DMS 273 treated with DMSO at 0.1 percent for 48 hours (cell line): ENCODE data around the gene VEZT.
"Not testable (repeated sequence)": the region's sequence is repeated elsewhere in the genome, so short reads cannot be mapped to it uniquely, and the experiment has no call there.

ENCODE experiments used
- DNase-seq: peaks from one replicate; lab custom pipeline; 2025; lab: John Stamatoyannopoulos, UW

VEZT gene

DNA sequence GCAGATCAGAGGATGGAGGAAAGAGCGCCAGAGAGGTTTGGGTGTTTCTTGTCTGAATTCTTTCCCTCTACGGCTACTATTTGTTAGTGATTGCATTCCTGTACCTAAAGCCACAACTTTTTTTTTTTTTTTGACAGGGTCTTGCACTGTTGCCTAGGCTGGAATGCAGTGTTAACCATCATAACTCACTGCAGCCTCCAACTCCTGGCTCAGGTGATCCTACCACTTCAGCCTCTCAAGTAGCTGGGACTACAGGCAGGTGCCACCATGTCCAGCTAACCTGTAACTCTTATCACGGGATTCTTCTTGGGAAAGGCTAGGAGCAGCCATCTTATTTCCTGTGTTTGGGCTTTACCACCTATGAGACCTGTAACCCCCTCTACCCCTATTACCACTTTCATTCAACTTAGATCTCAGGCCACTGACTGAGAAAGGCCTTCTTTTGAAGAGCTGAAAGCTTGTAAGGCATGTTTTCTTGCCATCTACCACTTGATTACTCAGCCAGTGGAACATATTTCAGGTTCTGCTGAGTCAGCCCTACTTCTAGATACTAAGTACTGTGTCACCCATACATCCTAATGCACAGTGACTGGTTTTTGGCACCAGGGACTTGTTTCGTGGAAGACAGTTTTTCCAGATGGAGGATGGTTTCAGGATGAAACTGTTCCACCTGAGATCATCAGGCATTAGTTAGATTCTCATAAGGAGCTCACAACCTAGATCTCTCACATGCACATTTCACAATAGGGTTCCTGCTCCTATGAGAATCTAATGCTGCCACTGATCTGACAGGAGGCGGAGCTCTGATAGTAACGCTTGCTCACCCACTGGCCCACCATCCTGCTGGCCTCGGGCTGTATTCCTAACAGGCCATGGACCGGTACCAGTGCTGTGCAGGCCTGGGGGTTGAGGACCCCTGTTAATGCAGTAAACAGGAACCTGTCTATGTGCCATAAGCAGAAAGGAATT, 6.9 kb downstream of the VEZT start:
- no peak for DNase-seq

DNA sequence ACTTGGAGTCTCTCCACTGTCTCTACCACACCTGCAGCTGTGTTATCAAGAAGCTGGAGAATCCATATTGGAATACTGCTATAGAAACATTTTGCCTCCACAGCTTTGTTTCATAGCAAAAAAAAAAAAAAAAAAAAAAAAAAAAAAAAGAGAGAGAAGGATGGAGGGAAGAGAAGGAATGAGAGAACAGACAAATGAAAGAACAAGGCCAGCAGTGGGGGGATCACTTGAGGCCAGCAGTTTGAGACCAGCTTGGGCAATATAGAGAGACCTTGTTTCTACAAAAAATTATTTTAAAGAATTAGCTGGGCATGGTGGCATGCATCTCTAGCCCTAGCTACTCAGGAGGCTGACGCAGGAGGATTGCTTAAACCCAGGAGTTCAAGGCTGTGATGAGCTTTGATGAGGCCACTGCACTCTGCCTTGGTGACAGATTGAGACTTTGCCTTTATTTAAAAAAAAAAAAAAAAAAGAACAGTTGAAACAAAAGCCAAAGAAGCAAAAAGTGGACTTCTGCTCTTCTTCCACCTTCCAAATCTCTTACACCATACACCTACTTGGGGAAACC, 8.1 kb downstream of the VEZT start:
- no peak for DNase-seq

DNA sequence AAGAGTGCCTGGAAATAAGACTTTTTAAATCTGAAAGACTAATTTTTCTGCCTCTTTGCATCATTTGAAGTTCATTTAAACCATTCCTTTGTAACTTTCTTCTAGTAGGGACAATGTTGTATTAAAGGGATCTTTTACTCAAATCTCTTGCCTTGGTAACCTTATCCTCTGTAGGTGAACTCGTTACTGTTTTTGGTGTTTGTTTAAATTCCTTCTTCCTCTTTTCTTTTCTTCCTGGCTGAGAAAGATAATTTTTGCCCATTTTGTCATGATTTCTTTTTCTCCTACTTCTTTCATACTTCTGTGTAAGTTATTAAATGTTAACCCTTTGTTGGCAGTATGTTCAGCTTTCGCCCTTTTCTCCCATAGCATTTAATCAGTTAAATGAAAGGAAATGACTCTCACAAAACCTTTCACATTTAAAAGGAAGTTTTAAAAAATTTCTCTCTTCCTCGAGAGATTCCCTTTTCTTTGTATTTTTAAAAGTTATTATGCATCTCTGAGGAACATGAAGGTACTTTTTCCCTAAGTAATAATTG, 10.3 kb downstream of the VEZT start:
- DNase-seq, result no peak

DNA sequence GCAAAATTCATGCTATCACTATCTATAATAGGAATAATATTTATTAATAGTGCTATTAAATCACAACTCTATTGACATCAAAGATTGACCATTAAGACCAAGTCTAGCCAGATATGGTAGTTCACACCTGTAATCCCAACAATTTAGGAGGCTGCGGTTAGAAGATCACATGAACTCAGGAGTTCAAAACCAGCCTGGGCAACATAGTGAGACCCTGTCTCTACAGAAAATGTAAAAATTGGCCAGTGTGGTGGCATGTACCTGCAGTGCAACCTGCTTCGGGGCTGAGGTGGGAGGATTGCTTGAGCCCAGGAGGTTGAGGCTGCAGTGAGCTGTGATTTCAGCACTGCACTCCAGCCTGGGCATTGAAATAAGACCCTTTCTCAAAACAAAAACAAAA, 11.0 kb downstream of the VEZT start:
- DNase-seq, result no peak

DNA sequence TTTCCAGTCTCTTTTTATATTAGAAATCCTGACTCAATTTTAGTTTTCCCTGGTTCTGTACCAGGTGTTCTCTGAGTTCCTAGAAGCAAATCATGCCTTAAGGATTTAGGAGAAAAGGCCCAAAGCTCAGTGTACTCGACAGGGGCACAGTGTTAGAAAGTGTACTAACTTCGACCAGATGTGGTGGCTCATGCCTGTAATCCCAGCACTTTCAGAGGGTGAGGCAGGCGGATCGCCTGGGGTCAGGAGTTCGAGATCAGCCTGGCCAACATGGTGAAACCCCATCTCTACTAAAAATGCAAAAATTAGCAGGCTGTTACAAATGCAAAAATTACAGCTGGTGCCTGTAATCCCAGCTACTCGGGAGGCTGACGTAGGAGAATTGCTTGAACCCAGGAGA, 12.0 kb downstream of the VEZT start:
- DNase-seq, result no peak

DNA sequence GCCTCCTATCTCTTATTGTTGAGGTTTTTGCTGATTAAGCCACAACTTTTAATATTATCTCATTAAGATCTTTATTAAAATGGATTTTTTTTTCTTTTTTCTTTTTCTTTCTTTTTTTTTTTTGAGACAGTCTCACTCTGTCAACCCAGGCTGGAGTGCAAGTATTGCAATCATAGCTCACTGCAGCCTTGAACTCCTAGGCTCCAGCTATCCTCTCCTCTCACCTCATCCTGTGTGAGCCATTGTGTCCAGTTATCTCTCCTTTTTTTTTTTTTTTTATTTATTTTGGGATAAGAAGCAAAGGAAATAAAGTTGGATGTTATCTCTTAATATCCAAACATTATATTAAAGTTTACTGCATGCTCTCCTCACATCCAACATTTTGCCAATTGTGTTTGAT, 12.7 kb downstream of the VEZT start:
- no peak for DNase-seq

DNA sequence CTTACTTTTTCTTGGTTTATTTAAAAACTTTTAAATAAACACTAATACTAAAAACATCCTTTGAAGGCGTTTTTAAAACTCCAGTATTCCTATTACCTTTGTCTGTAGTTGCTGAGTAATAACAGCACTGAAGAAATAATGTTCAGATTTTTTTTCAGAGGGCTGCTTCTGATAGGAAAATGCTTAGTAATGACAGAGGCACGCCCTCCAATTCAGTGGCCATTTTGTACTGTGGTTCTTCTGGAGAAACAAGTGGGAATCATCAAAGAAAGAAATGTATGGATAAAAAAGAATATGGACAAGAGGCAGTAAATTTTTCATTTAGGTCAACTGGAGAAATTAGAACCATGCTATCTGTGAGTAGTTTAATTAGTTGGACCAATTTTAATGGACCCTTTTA, 13.6 kb downstream of the VEZT start:
- no peak for DNase-seq

DNA sequence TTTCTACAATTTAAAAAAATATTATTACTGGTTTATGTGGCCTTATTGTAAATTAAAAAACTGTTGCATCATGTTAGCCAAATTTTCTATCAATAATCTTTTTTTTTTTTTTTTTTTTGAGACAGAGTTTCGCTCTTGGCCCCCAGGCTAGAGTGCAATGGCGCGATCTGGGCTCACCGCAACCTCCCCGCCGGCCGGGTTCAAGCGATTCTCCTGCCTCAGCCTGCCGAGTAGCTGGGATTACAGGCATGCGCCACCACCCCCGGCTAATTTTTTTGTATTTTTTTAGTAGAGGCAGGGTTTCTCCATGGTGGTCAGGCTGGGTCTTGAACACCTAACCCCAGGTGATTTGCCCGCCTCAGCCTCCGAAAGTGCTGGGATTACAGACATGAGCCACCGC, 16.6 kb downstream of the VEZT start:
- not testable (repeated sequence) for DNase-seq

DNA sequence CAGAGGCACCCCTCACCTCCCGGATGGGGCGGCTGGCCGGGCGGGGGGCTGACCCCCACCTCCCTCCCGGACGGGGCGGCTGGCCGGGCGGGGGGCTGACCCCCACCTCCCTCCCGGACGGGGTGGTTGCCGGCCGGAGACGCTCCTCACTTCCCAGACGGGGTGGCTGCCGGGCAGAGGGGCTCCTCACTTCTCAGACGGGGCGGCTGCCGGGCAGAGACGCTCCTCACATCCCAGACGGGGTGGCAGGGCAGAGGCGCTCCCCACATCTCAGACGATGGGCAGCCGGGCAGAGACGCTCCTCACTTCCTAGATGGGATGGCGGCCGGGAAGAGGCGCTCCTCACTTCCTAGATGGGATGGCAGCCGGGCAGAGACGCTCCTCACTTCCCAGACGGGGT, 18.0 kb downstream of the VEZT start:
- not testable (repeated sequence) for DNase-seq

DNA sequence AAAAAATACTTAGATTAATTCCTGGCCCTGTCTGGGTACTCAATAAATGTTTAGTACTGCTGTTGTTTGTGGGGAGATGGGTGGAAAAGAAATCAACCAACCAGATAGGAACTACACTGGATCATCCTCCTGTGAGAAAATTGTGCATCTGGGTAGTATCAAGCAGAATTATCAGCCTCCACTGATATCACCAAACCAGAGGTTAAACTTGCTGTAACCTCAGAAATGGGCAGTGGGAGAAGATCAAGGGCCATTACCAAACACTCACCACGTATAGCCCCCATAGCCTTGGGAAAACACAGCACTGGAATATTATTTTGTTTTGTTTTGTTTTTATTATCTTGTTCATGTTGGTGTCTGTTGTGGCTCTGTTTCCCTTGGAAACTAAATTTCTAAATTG, 19.7 kb downstream of the VEZT start:
- no peak for DNase-seq

DNA sequence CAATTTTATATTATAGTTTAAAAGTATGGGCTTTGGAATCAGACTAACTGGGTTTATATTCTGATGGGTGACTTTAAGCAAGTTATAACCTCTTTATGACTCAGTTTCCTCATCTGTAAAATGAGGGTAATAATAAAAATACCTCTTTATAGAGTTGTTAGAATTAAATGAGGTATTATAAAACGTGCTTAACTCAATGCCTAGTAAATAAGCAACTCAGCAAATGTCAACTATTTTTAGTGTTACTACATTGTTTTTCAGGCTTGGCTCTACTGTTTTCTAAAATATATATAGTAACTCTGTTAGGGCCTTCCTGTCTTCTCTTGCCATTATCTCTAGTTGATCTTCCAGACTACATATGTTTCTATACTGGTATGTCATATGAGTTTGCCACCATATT, 20.5 kb downstream of the VEZT start:
- DNase-seq, result no peak

DNA sequence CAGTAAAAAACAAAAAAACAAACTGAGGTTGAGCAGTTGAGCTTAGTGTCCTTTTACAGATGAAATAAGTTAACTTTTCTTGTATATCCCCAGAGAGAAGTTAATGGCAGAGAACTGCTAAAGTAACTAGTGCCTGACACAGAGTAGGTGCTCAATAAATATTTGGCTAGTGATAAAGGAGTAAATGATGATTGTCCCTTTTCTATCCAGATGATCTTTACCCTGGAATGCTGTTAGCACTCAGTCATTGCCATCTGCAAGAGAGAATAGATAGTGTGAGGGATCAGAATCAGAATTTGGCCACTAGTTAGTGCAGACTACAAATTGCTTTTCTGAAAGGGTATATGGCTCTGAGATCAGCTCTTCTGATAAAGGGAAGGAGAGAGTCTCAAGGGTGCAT, 21.6 kb downstream of the VEZT start:
- DNase-seq, result no peak

DNA sequence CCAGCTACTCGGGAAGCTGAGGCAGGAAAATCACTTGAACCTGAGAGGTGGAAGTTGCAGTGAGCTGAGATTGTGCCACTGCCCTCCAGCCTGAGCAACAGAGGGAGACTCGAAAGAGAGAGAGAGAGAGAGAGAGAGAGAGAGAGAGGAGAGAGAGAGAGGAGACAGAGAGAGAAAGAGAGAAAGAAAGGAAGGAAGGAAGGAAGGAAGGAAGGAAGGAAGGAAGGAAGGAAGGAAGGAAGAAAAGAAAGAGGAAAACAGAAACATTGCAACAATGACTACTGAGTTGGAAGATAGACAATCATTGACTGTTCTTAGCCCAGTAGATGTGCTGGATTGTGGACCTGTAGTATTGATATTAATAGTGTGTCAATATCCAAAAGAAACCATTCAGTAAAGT, 22.2 kb downstream of the VEZT start:
- not testable (repeated sequence) for DNase-seq

DNA sequence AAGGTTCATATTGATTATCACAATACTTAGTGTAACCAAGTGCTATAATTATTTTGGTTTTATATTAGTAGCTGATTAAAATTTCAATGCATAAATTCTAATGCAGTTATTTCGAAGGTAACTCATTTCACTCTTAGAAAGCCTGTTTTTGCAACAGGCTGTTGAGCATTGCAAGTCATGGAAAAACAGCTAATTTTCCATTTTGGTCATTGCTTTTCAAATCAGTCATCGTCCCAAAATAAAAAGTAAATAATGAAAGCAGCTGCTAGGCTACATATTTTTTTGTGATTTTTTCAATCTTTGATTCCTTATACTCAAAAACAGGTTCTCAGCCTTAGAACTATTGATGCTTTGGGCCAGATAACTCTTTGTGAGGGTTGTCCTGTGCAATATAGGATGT, 22.9 kb downstream of the VEZT start:
- DNase-seq, result no peak

DNA sequence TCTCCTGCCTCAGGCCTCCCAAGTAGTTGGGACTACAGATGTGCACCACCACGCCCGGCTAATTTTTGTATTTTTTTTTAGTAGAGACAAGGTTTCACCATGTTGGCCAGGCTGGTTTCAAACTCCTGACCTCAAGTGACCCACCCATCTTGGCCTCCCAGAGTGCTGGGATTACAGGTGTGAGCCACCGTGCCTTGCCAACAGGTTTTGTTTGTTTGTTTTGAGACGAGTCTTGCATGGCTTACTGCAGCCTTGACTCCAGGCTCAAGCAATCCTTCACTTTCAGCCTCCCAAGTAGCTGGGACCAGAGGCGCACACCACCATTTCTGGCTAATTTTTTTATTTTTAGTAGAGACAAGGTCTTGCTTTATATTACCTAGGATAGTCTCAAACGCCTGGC, 23.5 kb downstream of the VEZT start:
- not testable (repeated sequence) for DNase-seq

DNA sequence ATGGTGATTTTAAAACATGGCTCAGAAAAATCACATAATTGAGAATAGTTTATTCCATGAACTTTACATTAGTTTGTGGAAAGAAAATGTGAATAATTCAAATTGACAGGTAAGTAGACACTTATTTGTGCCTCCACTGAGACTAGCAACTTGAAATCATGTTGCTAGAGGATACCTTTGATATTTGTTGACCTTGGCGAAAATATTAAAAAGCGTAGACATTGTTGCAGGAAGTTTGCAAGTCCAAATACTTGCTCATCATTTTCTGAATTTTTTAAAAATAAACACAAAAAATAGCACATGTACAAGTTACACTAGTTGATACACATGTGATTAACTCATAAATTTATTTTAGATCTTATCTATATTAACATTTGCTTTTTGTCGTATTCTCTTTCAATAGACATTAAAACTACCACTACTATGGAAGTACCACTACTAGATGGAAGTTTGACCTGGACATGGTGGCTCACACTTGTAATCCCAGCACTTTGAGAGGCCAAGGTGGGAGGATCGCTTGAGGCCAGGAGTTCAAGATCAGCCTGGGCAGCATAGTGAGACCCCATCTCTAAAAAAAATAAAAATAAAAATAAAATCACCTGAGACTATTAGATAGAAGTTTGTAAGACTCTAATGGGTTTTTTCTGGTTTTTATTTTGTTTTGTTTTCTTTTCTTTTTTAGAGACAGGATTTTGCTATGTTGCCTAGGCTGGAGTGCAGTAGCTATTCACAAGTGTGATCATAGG, 24.3 kb downstream of the VEZT start:
- no peak for DNase-seq

DNA sequence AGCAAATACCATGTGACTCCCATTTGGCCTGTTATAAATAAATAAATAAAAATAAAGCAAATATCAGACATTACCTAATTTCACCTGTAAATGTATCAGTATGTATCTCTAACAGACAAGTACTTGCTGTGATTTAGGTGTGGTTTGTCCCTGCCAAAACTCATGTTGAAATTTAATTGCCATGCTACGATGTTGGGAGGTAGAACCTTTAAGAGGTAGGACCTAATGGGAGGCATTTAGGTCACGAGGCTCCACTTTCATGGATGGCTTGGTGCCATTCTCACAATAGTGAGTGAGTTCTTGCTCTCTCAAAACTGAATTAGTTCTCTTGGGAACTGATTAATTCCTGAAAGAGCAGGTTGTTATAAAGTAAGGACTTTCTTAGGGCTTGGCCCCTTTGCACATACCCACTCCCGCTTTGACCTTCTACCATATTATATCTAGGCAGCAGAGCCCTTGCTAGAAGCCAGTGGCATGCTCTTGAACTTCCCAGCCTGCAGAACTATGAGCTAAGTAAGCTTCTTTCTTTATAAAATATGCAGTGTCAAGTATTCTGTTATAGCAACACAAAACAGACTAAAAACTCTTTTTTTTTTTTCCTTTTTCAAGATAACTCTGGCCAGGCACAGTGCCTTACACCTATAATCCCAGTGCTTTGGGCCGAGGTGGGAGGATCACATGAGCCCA, 26.0 kb downstream of the VEZT start:
- DNase-seq, result no peak

DNA sequence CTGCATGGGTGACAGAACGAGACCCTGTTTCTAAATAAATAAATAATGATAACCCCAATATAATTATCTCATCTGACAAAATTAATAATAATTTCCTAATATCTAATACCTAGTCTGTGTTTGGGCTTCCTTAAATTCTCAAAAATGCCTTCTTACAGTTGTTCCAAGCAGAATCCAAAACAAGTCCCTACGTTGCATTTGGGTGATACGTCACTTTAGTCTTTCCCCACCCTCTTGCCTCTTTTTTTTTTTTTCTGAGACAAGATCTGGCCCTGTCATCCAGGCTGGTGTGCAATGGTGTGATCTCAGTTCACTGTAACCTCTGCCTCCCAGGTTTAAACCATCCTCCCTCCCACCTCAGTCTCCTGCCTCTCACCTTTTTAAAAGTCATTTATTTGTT, 26.7 kb downstream of the VEZT start:
- no peak for DNase-seq

DNA sequence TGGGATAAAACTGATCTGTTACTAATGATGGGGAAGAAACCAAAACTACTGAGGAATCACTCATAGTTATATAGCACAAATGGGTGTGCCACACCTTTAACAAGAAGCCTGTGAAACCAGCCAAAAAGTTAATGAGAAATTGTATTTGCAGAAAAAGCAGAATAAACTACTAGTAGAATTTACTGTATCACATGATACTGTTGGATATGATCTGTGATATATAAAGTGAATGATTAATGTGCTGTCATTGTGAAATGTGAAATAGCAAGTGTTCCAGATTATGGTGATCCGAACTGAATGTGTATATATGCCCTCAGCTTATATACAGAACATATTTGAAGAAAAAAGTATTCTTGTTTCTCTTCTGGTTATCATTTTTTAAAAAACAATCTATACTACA, 30.5 kb downstream of the VEZT start:
- DNase-seq, result no peak

DNA sequence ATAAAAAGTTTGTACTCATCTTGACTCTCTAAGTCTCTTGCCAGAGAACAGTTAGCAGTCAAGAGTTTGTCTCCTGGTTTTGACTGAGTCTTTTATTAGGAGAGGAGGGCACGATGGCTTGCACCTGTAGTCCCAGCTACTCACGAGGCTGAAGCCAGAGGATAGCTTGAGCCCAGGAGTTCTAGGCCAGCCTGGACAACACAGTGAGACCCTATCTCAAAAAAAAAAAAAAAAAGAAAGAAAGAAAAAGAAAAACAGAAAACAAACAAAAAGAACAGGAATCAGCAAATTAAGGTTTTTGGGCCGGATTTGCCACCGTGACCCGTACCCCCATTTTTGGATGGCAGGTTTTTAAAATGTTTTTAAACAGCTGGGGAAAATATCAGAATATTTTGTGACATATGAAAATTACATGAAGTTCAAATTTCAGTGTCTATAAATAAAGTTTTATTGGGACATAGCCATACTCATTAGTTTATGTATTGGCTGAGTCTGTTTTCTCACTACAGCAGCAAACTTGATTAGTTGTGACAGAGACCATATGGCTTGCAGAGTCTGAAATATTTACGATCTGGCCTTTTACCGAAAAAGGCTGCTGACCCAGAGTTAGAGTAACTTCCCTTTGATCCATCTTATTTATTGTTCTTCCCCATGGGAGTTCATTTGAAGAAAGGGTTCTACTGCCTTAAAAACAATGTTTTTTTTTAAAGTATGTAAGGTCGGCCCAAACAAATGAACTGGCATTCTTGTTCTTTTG, 31.2 kb downstream of the VEZT start:
- DNase-seq, result no peak

DNA sequence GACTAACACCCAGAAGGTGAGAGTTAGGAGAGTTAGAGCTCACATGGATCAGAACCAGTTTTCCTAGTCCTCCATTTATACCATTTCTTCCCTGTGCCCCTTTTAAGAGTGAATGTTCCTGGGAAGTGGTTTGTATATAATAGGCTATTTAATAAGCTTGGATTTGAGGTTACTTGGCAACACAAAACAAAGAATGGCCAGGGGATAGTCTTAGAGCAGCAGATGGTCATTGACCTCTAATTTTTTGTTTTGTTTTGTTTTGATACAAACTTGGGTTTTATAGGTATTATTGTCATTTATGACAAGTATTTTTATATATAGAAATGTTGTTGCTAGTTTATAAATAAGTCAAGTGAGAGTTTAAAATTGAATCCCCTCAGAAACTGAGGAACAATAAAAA, 35.8 kb downstream of the VEZT start:
- DNase-seq, result no peak
